GM12878 (cell line): ENCODE results near the gene IDI2. TPM values are rescaled to one million over a fixed set of nuclear protein-coding genes. Genes with fewer than 3 reads are reported as not detected.
A peak's percentile ranks its signal among the peaks of the same experiment; 100 is the strongest.

Experiments used
- ATAC-seq: fragments of 200-7000 bp; cut with Tn5 transposase; 3 replicates; pipeline ENCODE4 v1.9.1; 2020; ENCODE audit warnings: mild to moderate bottlenecking, moderate library complexity
- BruUV-seq: library from RNA; stranded (reverse); fragments of 400-500 nt; replicated peaks from 2 replicates; lab custom pipeline; 2021; lab: Mats Ljungman, UMichigan
- CTCF ChIA-PET: fragments of 300-600 bp; sonication (Branson Sonifier 250); formaldehyde crosslinking; extraction: SDS; loops from one replicate; lab custom pipeline; 2021; ENCODE audit warnings: inconsistent platforms; lab: Yijun Ruan, JAX
- POLR2A ChIA-PET: fragments of 350-600 bp; formaldehyde crosslinking; extraction: SDS; loops from one replicate; lab custom pipeline; 2021; ENCODE audit warnings: inconsistent platforms; lab: Charles Lee
- RAD21 ChIA-PET: fragments of 300-600 bp; sonication (Branson Sonifier 250); formaldehyde crosslinking; loops from one replicate; lab custom pipeline; 2023; ENCODE audit warnings: antibody characterized with exemption; ENCODE audit not compliant: unreplicated experiment; lab: Charles Lee
- SMC1A ChIA-PET: fragments of 300-600 bp; sonication (Branson Sonifier 250); formaldehyde crosslinking; loops from one replicate; lab custom pipeline; 2023; ENCODE audit not compliant: unreplicated experiment, uncharacterized antibody; lab: Charles Lee
- DNase-seq: peaks from one replicate; pipeline ENCODE4 v3.0.0-alpha.2; 2011; ENCODE audit warnings: low read depth, low spot score
- FAIRE-seq: peaks from 3 replicates; lab custom pipeline; 2011; peaks lifted over from hg19 to GRCh38; lab: Jason Lieb, UNC
- H2AFZ ChIP-seq: 2 replicates; pipeline ENCODE4 v1.6.0; 2011; ENCODE audit warnings: low read depth, low read length, control low read depth; ENCODE audit not compliant: control insufficient read depth
- H3K27ac ChIP-seq: 2 replicates; pipeline ENCODE4 v1.5.1; 2011; ENCODE audit warnings: control low read depth; ENCODE audit not compliant: control insufficient read depth, insufficient read depth
- H3K27me3 ChIP-seq, 2 experiments: replicated peaks in 1 of 2; 2 replicates each; pipeline versions ENCODE4 v1.6.0 to v1.6.1; 2011; ENCODE audit warnings: low read length in 1 of 2; ENCODE audit not compliant: control insufficient read depth in 2 of 2, insufficient read depth in 2 of 2
- H3K36me3 ChIP-seq, 2 experiments: 2 replicates each; pipeline ENCODE4 v1.5.1; 2011; ENCODE audit warnings: low read length in 1 of 2; ENCODE audit not compliant: control insufficient read depth in 2 of 2, insufficient read depth in 2 of 2
- H3K4me1 ChIP-seq: 2 replicates; pipeline ENCODE4 v1.6.1; 2011; ENCODE audit warnings: mild to moderate bottlenecking, low read length, moderate library complexity, mixed read lengths; ENCODE audit not compliant: control insufficient read depth, insufficient read depth
- H3K4me2 ChIP-seq: 2 replicates; pipeline ENCODE4 v1.6.0; 2011; ENCODE audit warnings: control low read depth; ENCODE audit not compliant: control insufficient read depth, insufficient read depth
- H3K4me3 ChIP-seq: fragments of 200-600 bp; sonication (generic); 2 replicates; pipeline ENCODE4 v1.5.1; 2016
- H3K79me2 ChIP-seq: 2 replicates; pipeline ENCODE4 v1.6.0; 2011; ENCODE audit warnings: low read length; ENCODE audit not compliant: control insufficient read depth, insufficient read depth
- H3K9ac ChIP-seq: 2 replicates; pipeline ENCODE4 v1.8.0; 2011; ENCODE audit warnings: low read length, control low read depth, mixed read lengths; ENCODE audit not compliant: control insufficient read depth, insufficient read depth
- H3K9me3 ChIP-seq: replicated peaks from 3 replicates; pipeline ENCODE4 v1.5.1; 2011; ENCODE audit warnings: mild to moderate bottlenecking, low read length; ENCODE audit not compliant: control insufficient read depth, insufficient read depth
- H4K20me1 ChIP-seq: 2 replicates; pipeline ENCODE4 v1.6.0; 2011; ENCODE audit not compliant: control insufficient read depth, insufficient read depth
- ETV6 ChIP-seq, 2 experiments: fragments of 450-650 bp in 1 of 2; IDR thresholded peaks in 1 of 2; conservative IDR thresholded peaks in 1 of 2; 2 replicates each; pipeline ENCODE4 v1.6.1; 2014; ENCODE audit warnings: antibody characterized with exemption in 1 of 2, borderline replicate concordance in 1 of 2, low read depth in 1 of 2, mild to moderate bottlenecking in 1 of 2, moderate library complexity in 1 of 2
- IRF4 ChIP-seq: IDR thresholded peaks from 2 replicates; pipeline ENCODE4 v1.6.1; 2011; ENCODE audit warnings: low read depth, low read length
- MEF2B ChIP-seq: fragments of 450-650 bp; IDR thresholded peaks from 2 replicates; pipeline ENCODE4 v1.6.1; 2018; ENCODE audit warnings: mild to moderate bottlenecking, moderate library complexity; ENCODE audit not compliant: partially characterized antibody, poor library complexity, severe bottlenecking
- MYC ChIP-seq: IDR thresholded peaks from 2 replicates; pipeline ENCODE4 v1.6.1; 2011; ENCODE audit warnings: mild to moderate bottlenecking, low read length, moderate library complexity, inconsistent platforms; ENCODE audit not compliant: insufficient read depth, insufficient replicate concordance, insufficient read length, severe bottlenecking
- NFYA ChIP-seq: IDR thresholded peaks from 2 replicates; pipeline ENCODE4 v1.6.1; 2011; ENCODE audit warnings: low read depth, mild to moderate bottlenecking, low read length, improper control_type of control experiment, borderline replicate concordance
- RELB ChIP-seq: fragments of 450-650 bp; IDR thresholded peaks from 2 replicates; pipeline ENCODE4 v1.6.1; 2017; ENCODE audit warnings: low read depth, mild to moderate bottlenecking, moderate library complexity
- RFX5 ChIP-seq: IDR thresholded peaks from 2 replicates; pipeline ENCODE4 v1.6.1; 2011; ENCODE audit warnings: low read depth, low read length, improper control_type of control experiment
- WGBS: methylation state at CpG from one replicate; pipeline ENCODE4 v1.1.6; 2016; ENCODE audit warnings: low lambda C conversion rate; ENCODE audit not compliant: insufficient replicate concordance, insufficient coverage; ENCODE audit errors: missing lambda C conversion rate; 5-methylcytosine and 5-hydroxymethylcytosine counted together
- in situ Hi-C: fragments of 300-500 bp; cut with MboI; formaldehyde crosslinking; loops from 9 replicates; pipeline ENCODE4 v1.14.3; 2018; ENCODE audit warnings: mixed read lengths
- intact Hi-C: fragments of 100-400 bp; cut with micrococcal nuclease; formaldehyde crosslinking; loops from one replicate; pipeline ENCODE4 v1.14.2; 2022; ENCODE audit not compliant: unreplicated experiment
- polyA plus RNA-seq, 11 experiments: library from polyadenylated mRNA; depleted of rRNA in 4 of 11; unstranded in 6 of 11; stranded (reverse) in 5 of 11; fragments of >200 nt; fragmentation: Nextera tagmentation in 4 of 11; fragmentation: Illumina TruSeq in 1 of 11; extraction: Ambion mirVana in 4 of 11; extraction: Trizol in 1 of 11; gene quantifications; 1 replicate in 1 of 11; 2 replicates in 10 of 11; pipeline versions ENCODE4 v1.2.1 to v1.2.3, GENCODE V29; 2011 to 2016; ENCODE audit warnings: inconsistent platforms in 2 of 11, missing spikeins in 2 of 11, low read depth in 1 of 11
- total RNA-seq, 4 experiments: library from RNA; depleted of rRNA in 3 of 4; stranded (reverse); fragments of >200 nt in 3 of 4; fragmentation: Illumina TruSeq in 1 of 4; extraction: Trizol in 1 of 4; gene quantifications; 2 replicates each; pipeline versions ENCODE4 v1.2.1 to v1.2.3, GENCODE V29; 2013 to 2021

The IDI2 gene
- total and polyA plus RNA-seq, 10 of the 15 experiments (the other 5 are each of a cell fraction or from before 2014, with no cell fraction given): 0.06 TPM; not detected in 9

GRCh38 chr10:987620-987869 lies 38.1 kb downstream of the IDI2 start:
- TF ChIP-seq NFYA (no peak), RFX5 (no peak), MYC (no peak), ETV6 (conservative IDR thresholded peaks at IDR 0.05 in 1 of 2, IDR thresholded peaks at IDR 0.05 in 1 of 2; ENCODE audit: borderline replicate concordance in 1 of 2, low read depth in 1 of 2) (no peak), IRF4 (no peak), MEF2B (no peak), RELB (no peak)
- TF ChIP-seq, all 136 proteins: peak for 0
- no peaks in the 10 kb centered on the region for H3K27me3 ChIP-seq
- peak overlapping the region; percentile 92 for H3K27ac ChIP-seq
- FAIRE-seq (no peak), ATAC-seq (peak; percentile 2; the same call in 1 of the 3 replicates), DNase-seq (no peak)
- peaks cover 46% of the 10 kb centered on the region for H3K79me2 ChIP-seq
- peak overlapping the region; percentile 93 for H3K9ac ChIP-seq
- H3K4me1 ChIP-seq: peaks cover 14% of the 10 kb centered on the region
- BruUV-seq: no TSS peak
- ChIA-PET CTCF (interaction anchor here (1.1 to 2.1 kb wide), 5 partner anchors 14 to 70 kb away, joined by 3 to 6 read pairs (median 4); no protein-coding TSS in a partner anchor), SMC1A (interaction anchor here (0.6 to 4.5 kb wide), 13 partner anchors 8 to 93 kb away, joined by 3 to 25 read pairs (median 5); partner anchors contain the start of gene LARP4B), POLR2A (interaction anchor here (1.2 to 3.5 kb wide), 3 partner anchors 13 to 54 kb away, joined by 3 to 23 read pairs (median 4); no protein-coding TSS in a partner anchor), RAD21 (interaction anchor here (1.1 to 2.3 kb wide), 4 partner anchors 14 to 62 kb away, joined by 3 to 9 read pairs (median 7); partner anchors contain the start of gene IDI1)
- peaks cover 3% of the 10 kb centered on the region; the same call in 1 of the 2 replicates for H4K20me1 ChIP-seq
- H3K4me3 ChIP-seq: peak overlapping the region; percentile 75
- WGBS: under 1% methylated on average over 7 of the region's 7 CpGs
- peak overlapping the region; percentile 76; the same call in 1 of the 2 replicates for H2AFZ ChIP-seq
- H3K9me3 ChIP-seq: no peaks in the 10 kb centered on the region; the same call in 2 of the 3 replicates
- in situ Hi-C loops: no loop called here
- peaks cover 3% of the 10 kb centered on the region in 2 experiments; a peak in 3 of 4 replicates for H3K36me3 ChIP-seq
- intact Hi-C loops: loop anchor here (5.0 kb wide), 1 partner anchor 55 kb away; no protein-coding TSS in a partner anchor
- H3K4me2 ChIP-seq: peak overlapping the region; percentile 83
